Pancreas (tissue), 10 donors: ENCODE measurements around the gene GNAS. TPM values are rescaled to one million over a fixed set of nuclear protein-coding genes. Genes with fewer than 3 reads are reported as not detected.

Experiments used
- ATAC-seq, 4 donors: fragments of 200-7000 bp; cut with Tn5 transposase; one replicate each; pipeline versions ENCODE4 v1.8.0 to v1.9.1; 2020; ENCODE audit warnings: mild to moderate bottlenecking in 4 of 4, moderate library complexity in 4 of 4
- DNase-seq, 6 donors: peaks; one replicate each; pipeline ENCODE4 v3.0.0-alpha.2; 2020
- FAIRE-seq: peaks from 2 replicates; lab custom pipeline; 2012; peaks lifted over from hg19 to GRCh38; lab: Jason Lieb, UNC
- H3K27ac ChIP-seq, 4 donors: fragments of 200-600 bp; sonication (generic); 1 replicate in 3 of 4; 2 replicates in 1 of 4; pipeline versions ENCODE4 v1.5.0 to v1.8.0; 2020
- H3K27me3 ChIP-seq, 4 donors: fragments of 200-600 bp; one replicate each; pipeline ENCODE4 v1.8.0; 2021
- H3K36me3 ChIP-seq, 3 donors: fragments of 200-600 bp; sonication (generic) in 1 of 3; one replicate each; pipeline versions ENCODE4 v1.5.0 to v1.8.0; 2020 to 2021
- H3K4me1 ChIP-seq, 3 donors: fragments of 200-600 bp; one replicate each; pipeline ENCODE4 v1.8.0; 2021
- H3K4me3 ChIP-seq, 4 donors: fragments of 200-600 bp; sonication (generic) in 2 of 4; one replicate each; pipeline versions ENCODE4 v1.5.0 to v1.8.0; 2020 to 2021
- H3K9me3 ChIP-seq, 4 donors: fragments of 200-600 bp; one replicate each; pipeline ENCODE4 v1.8.0; 2021
- WGBS, 2 donors: extraction: QIAGEN DNeasy Blood & Tissue Kit; methylation state at CpG; one replicate each; pipeline ENCODE4 v1.1.7; 2013; 5-methylcytosine and 5-hydroxymethylcytosine counted together
- intact Hi-C, 3 donors: fragments of 100-400 bp; cut with DNase I; formaldehyde crosslinking; loops; one replicate each; pipeline versions ENCODE4 v1.11.1 to v1.14.2; 2022
- polyA plus RNA-seq, 2 donors: library from polyadenylated mRNA; stranded (reverse); fragments of 200-250 nt; gene quantifications; one replicate each; pipeline ENCODE4 v1.2.3, GENCODE V29; 2013
- total RNA-seq, 6 donors: library from RNA; stranded (reverse); fragmentation: NEBNext Ultra II Directional in 4 of 6; extraction: Animal tissue kit (Norgen Biotek cat#: 25700) in 4 of 6; gene quantifications; one replicate each; pipeline versions ENCODE4 v1.2.1 to v1.2.4, GENCODE V29; 2021 to 2023
- TF ChIP-seq, protein P1 (sequence below), 4 donors: fragments of 200-600 bp; sonication (generic) in 3 of 4; IDR thresholded peaks; one replicate each; pipeline versions ENCODE4 v1.5.0 to v1.8.0; 2021; ENCODE audit warnings: antibody characterized with exemption in 4 of 4
- donor health status: healthy with polysubstance abuse.
- donor health status: DM: no; HTN: no; CAD: no; lungs with moderate emphysema.
- donor health status: DM: no; HTN: no; CAD: no.
- donor health status: control.
- donor health status: control.
- donor health status: Bipolar disorder and iron deficiency.
- donor health status: DM: yes; HTN: yes; CAD: no.
- donor health status: DM: no; HTN: no; CAD: no.
- donor health status: DM: no; HTN: no; CAD: no.
- donor health status: DM: yes; HTN: yes; CAD: no.

GNAS gene
- total and polyA plus RNA-seq, 8 donors, result 349 to 2,220 (median 627) TPM

DNA sequence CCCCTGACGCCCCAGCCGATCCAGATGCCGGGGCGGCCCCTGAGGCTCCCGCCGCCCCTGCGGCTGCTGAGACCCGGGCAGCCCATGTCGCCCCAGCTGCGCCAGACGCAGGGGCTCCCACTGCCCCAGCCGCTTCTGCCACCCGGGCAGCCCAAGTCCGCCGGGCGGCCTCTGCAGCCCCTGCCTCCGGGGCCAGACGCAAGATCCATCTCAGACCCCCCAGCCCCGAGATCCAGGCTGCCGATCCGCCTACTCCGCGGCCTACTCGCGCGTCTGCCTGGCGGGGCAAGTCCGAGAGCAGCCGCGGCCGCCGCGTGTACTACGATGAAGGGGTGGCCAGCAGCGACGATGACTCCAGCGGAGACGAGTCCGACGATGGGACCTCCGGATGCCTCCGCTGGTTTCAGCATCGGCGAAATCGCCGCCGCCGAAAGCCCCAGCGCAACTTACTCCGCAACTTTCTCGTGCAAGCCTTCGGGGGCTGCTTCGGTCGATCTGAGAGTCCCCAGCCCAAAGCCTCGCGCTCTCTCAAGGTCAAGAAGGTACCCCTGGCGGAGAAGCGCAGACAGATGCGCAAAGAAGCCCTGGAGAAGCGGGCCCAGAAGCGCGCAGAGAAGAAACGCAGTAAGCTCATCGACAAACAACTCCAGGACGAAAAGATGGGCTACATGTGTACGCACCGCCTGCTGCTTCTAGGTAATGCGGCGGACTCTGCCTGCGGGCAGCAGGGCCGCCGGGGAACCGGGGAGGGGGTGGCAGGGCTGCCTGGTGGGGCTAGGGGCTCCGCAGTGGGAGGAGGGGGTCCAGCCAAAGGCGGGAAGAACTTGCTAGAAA, 2.3 kb downstream of the GNAS start:
- ATAC-seq, result no peak
- intact Hi-C loops, result loop anchor here in 1 of 3 donors (10.0 kb wide), 1 partner anchor 600 kb away; no protein-coding TSS in a partner anchor
- H3K36me3 ChIP-seq, result no peaks in the 10 kb centered on the region
- peak in 2 of 6 donors; percentile 61 to 71 for DNase-seq
- WGBS, 2 donors, result 50 to 57% methylated on average over 69 to 75 of the region's 75 CpGs
- no peaks in the 10 kb centered on the region for H3K9me3 ChIP-seq
- no peak overlapping the region for H3K27ac ChIP-seq
- peak overlapping the region in 1 of 4 donors; percentile 33 for H3K4me3 ChIP-seq
- H3K4me1 ChIP-seq, result no peaks in the 10 kb centered on the region
- FAIRE-seq, result no peak
- peaks cover 0 to 8% (median 0%) of the 10 kb centered on the region in 4 donors for H3K27me3 ChIP-seq
- TF ChIP-seq, protein P1, sequence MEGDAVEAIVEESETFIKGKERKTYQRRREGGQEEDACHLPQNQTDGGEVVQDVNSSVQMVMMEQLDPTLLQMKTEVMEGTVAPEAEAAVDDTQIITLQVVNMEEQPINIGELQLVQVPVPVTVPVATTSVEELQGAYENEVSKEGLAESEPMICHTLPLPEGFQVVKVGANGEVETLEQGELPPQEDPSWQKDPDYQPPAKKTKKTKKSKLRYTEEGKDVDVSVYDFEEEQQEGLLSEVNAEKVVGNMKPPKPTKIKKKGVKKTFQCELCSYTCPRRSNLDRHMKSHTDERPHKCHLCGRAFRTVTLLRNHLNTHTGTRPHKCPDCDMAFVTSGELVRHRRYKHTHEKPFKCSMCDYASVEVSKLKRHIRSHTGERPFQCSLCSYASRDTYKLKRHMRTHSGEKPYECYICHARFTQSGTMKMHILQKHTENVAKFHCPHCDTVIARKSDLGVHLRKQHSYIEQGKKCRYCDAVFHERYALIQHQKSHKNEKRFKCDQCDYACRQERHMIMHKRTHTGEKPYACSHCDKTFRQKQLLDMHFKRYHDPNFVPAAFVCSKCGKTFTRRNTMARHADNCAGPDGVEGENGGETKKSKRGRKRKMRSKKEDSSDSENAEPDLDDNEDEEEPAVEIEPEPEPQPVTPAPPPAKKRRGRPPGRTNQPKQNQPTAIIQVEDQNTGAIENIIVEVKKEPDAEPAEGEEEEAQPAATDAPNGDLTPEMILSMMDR (IDR thresholded peaks at IDR 0.05), result no peak

DNA sequence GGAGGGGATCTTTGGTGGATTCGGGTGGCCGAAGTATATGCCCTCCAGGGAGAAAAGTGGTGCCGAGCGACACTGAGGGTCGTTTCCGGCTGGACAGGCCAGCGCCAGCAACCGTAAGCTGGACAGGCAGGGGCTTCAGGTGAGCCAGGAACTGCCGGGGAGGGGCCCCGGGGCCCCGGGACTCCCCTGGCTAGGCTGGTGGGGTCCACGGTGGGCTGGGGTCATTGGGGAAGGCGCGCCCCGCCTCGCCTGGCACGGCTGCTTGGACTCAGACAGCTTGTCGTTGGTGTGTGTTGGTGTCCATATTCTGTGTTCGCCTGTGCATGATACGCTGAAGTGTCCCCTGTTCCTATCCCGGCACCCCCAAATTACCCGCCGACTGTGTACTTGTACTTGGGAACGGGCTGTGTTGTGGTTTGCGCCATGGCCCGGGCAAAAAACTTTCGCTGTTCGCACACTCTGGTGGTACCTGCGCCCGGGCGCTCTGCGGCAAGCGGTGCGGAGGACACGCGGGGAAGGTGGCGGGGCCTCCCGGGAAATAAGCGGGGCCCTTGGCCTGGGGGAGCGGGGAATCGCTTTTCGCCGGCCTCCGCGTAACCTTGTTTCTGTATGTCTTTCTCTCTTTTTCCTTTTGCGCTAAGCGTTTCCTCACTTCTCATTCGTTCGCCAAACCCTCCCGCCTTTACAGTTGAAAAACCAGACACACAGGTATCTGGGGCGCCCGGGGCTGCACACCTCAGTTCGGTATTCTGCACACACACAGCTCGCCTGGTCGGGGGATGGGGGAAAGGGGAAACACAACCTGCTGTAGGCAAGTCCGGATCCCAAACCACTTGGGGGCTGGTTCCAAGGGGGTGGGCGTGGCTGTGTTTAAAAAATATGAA, 3.2 kb downstream of the GNAS start:
- intact Hi-C loops, result loop anchor here in 1 of 3 donors (10.0 kb wide), 1 partner anchor 599 kb away; no protein-coding TSS in a partner anchor
- FAIRE-seq (no peak), DNase-seq (peak in 1 of 6 donors; percentile 42), ATAC-seq (no peak)
- Histone ChIP-seq H3K4me1 (no peaks in the 10 kb centered on the region), H3K9me3 (no peaks in the 10 kb centered on the region), H3K27ac (no peak overlapping the region), H3K4me3 (no peak overlapping the region), H3K36me3 (no peaks in the 10 kb centered on the region), H3K27me3 (peaks cover 0 to 8% (median 0%) of the 10 kb centered on the region in 4 donors)
- 48 to 50% methylated on average over 57 of the region's 57 CpGs for whole genome bisulfite sequencing, 2 donors
- TF ChIP-seq, protein P1 (IDR thresholded peaks at IDR 0.05), result no peak

DNA sequence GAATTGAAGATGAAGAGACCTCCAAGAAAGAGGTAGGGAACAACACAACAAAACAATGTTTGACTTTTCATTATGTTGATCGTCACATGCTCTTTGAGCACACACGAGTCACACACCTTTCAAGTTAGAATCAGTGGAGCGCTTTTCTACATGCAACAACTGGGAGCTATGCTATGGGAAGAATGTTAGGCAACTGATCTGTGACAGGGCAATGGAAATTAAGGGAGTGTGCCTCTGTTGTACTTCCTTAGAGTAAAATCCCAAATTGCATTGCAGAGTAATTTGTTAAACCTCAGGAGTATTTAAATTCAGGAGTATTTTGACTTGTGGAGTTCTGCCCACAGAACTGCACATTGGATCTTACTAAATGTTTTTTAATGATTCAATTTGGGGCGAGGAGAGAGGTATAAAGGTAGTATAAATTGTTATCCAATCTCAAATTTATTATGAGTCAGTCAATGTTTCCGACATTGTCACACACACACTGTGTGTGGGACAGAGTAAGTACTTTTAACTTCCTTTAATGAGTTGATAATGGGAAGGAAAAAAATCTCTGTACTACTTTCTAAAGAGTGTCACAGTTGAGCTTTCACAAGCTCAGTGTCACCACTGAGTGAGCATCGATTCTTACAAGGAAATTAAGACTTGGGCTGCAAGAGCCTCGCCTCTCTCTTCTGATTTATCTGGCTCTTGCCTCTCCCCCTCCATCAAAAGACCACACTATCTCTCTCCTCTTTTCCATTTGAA, 10.7 kb downstream of the GNAS start:
- H3K27ac ChIP-seq, result no peak overlapping the region
- FAIRE-seq (no peak), ATAC-seq (no peak), DNase-seq (no peak)
- no peaks in the 10 kb centered on the region for H3K4me1 ChIP-seq
- intact Hi-C loops, result no loop called here
- no peaks in the 10 kb centered on the region for H3K9me3 ChIP-seq
- WGBS, 2 donors, result 68 to 74% methylated on average over 7 of the region's 7 CpGs
- H3K27me3 ChIP-seq, result peaks cover 0 to 3% (median 0%) of the 10 kb centered on the region in 4 donors
- H3K36me3 ChIP-seq, result no peaks in the 10 kb centered on the region
- TF ChIP-seq, protein P1 (IDR thresholded peaks at IDR 0.05), result no peak
- no peak overlapping the region for H3K4me3 ChIP-seq

DNA sequence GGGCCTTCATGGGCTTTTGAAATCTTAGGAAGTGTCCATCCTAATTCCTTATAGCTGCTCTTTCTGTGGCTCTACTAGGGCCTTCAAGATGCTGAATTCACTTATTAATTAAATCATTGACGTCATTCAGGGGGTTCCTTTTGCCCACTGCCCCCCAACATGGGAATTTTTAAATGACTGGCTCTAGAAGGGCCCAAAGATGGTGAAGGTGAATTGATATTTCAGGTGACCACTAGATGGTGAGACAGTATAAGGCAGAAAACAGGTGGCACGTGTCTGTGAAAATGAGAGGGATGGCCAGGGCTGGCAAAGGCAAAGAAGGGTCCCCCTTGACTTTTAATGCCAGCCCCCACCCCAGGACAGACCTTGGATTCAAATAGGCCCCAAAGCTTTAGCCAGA, 11.8 kb downstream of the GNAS start:
- no peak for DNase-seq
- no peak for FAIRE-seq
- no peak overlapping the region for H3K4me3 ChIP-seq
- TF ChIP-seq, protein P1 (IDR thresholded peaks at IDR 0.05), result no peak
- intact Hi-C loops, result no loop called here
- no peak overlapping the region for H3K27ac ChIP-seq
- no peaks in the 10 kb centered on the region for H3K36me3 ChIP-seq
- H3K27me3 ChIP-seq, result peaks cover 0 to 3% (median 0%) of the 10 kb centered on the region in 4 donors
- H3K4me1 ChIP-seq, result no peaks in the 10 kb centered on the region
- WGBS, 2 donors, result 30 to 32% methylated on average over 2 of the region's 2 CpGs
- ATAC-seq, result no peak
- H3K9me3 ChIP-seq, result no peaks in the 10 kb centered on the region
